ENCODE results near the gene JAK1.
A peak's percentile ranks its signal among the peaks of the same experiment; 100 is the strongest.

JAK1 gene

DNA sequence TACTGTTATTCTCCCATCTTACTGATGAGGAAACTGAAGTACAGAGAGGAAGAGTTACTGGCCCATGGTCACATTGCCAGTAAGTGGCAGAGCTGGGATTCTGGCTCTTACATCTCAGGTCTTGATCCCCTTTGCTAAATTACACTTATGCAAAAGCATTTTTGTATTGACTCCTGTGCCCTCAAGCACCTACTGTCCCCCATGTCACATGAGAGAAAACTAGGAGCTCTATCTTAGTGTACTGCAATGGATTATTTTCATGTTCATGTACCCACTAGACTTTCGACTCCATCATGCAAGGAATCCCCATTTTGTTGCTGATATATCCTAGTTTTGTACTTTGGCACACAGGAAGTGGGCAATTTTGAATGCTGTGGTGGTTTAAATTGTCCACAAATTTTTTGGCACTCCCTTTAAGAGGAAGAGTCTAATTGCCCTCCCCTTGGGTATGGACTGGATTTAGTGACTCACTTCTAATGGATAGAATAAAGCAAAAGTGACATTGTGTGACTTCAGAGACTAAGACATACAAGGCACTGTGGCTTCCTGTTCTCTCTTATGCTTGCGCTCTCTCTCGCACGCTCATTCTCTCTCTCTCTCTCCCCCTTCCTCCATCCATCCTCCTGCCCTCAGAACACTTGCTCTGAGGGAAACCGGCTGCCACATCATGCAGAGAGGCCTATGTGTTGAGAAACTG lies 43.5 kb upstream of the JAK1 start:
- DNase-seq: no peak
- peak overlapping the region; percentile 60 for H3K4me2 ChIP-seq (ENCODE audit: low read depth, low read length)
- H4K20me1 ChIP-seq (ENCODE audit: insufficient read depth, low read length): no peaks in the 10 kb centered on the region
- no peak overlapping the region for H3K4me3 ChIP-seq (ENCODE audit: low read length)
- H3K27me3 ChIP-seq (replicated peaks; ENCODE audit: insufficient read depth, low read length): no peaks in the 10 kb centered on the region
- no peak overlapping the region for H3K27ac ChIP-seq (ENCODE audit: low read length)
- H3K9me3 ChIP-seq (replicated peaks; ENCODE audit: insufficient read depth, low read length): no peaks in the 10 kb centered on the region
- peaks cover 24% of the 10 kb centered on the region for H3K4me1 ChIP-seq (ENCODE audit: low read length)
- H3K79me2 ChIP-seq (ENCODE audit: low read length): no peaks in the 10 kb centered on the region
- H3F3A ChIP-seq (ENCODE audit: insufficient read depth, low read length): no peaks in the 10 kb centered on the region; the same call in 1 of the 2 replicates
- no peaks in the 10 kb centered on the region for H3K36me3 ChIP-seq (replicated peaks; ENCODE audit: insufficient read depth, low read length)
- no peak overlapping the region for H2AFZ ChIP-seq (ENCODE audit: low read length)
- TF ChIP-seq EZH2phosphoT487 (IDR thresholded peaks at IDR 0.05; ENCODE audit: low read length) (no peak), EZH2 (optimal IDR thresholded peaks at IDR 0.05; ENCODE audit: low read depth, low read length) (no peak)
- TF ChIP-seq, protein P1, sequence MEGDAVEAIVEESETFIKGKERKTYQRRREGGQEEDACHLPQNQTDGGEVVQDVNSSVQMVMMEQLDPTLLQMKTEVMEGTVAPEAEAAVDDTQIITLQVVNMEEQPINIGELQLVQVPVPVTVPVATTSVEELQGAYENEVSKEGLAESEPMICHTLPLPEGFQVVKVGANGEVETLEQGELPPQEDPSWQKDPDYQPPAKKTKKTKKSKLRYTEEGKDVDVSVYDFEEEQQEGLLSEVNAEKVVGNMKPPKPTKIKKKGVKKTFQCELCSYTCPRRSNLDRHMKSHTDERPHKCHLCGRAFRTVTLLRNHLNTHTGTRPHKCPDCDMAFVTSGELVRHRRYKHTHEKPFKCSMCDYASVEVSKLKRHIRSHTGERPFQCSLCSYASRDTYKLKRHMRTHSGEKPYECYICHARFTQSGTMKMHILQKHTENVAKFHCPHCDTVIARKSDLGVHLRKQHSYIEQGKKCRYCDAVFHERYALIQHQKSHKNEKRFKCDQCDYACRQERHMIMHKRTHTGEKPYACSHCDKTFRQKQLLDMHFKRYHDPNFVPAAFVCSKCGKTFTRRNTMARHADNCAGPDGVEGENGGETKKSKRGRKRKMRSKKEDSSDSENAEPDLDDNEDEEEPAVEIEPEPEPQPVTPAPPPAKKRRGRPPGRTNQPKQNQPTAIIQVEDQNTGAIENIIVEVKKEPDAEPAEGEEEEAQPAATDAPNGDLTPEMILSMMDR (IDR thresholded peaks at IDR 0.05; ENCODE audit: low read length): no peak
- no peaks in the 10 kb centered on the region for H3K9me2 ChIP-seq (replicated peaks; ENCODE audit: insufficient read depth, low read length)
- H3K9ac ChIP-seq (ENCODE audit: low read length): no peak overlapping the region

DNA sequence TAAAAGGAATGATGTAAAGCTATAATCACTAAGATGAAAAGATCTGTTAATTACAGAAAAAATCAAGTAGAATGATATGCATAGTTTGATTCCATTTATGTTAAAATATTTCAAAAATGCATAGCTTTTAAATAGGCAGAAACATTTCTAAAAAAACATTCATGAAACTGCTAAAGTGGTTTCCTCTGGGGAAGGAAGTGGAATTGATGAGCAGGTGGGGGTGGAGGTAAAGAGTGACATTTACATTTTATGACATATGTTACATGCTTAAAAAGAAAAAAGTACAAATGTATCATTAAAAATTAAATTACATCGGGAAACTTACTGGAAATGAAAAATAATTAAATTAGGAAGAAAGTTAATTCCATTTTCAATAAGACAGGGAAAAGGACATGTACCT lies 42.8 kb upstream of the JAK1 start:
- no peaks in the 10 kb centered on the region for H3K79me2 ChIP-seq (ENCODE audit: low read length)
- DNase-seq: peak; percentile 51
- H3K27me3 ChIP-seq (replicated peaks; ENCODE audit: insufficient read depth, low read length): no peaks in the 10 kb centered on the region
- H3F3A ChIP-seq (ENCODE audit: insufficient read depth, low read length): no peaks in the 10 kb centered on the region; the same call in 1 of the 2 replicates
- no peaks in the 10 kb centered on the region for H3K9me2 ChIP-seq (replicated peaks; ENCODE audit: insufficient read depth, low read length)
- H3K27ac ChIP-seq (ENCODE audit: low read length): no peak overlapping the region
- H3K4me2 ChIP-seq (ENCODE audit: low read depth, low read length): peak overlapping the region; percentile 60
- no peak overlapping the region for H3K9ac ChIP-seq (ENCODE audit: low read length)
- peaks cover 24% of the 10 kb centered on the region for H3K4me1 ChIP-seq (ENCODE audit: low read length)
- no peaks in the 10 kb centered on the region for H3K9me3 ChIP-seq (replicated peaks; ENCODE audit: insufficient read depth, low read length)
- H3K36me3 ChIP-seq (replicated peaks; ENCODE audit: insufficient read depth, low read length): no peaks in the 10 kb centered on the region
- no peak overlapping the region for H2AFZ ChIP-seq (ENCODE audit: low read length)
- TF ChIP-seq EZH2 (optimal IDR thresholded peaks at IDR 0.05; ENCODE audit: low read depth, low read length): no peak
- no peaks in the 10 kb centered on the region for H4K20me1 ChIP-seq (ENCODE audit: insufficient read depth, low read length)
- no peak overlapping the region; the same call in 1 of the 2 replicates for H3K4me3 ChIP-seq (ENCODE audit: low read length)

DNA sequence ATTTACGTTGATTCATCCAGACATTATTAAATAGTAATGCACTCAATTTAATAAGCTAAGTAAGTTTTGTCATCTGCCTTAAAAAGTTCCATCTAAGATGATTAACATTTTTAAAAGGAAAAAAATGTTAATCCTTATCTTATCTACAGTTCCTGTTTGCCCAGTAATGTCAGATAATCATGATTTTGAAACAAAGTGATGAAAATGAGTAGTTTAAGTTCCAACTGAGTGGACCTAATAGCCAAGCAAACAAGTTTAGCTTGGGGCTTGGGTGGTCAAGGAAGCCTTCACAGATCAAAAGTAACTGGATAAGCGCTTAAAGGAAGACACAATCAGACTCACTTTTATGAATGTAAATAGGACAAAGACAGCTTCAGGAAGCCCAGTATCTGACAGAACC lies 40.5 kb upstream of the JAK1 start:
- Histone ChIP-seq H3K4me2 (ENCODE audit: low read depth, low read length) (no peak overlapping the region), H3K9ac (ENCODE audit: low read length) (no peak overlapping the region), H2AFZ (ENCODE audit: low read length) (no peak overlapping the region), H3F3A (ENCODE audit: insufficient read depth, low read length) (peaks cover 6% of the 10 kb centered on the region), H3K4me1 (ENCODE audit: low read length) (peaks cover 28% of the 10 kb centered on the region), H3K9me2 (replicated peaks; ENCODE audit: insufficient read depth, low read length) (no peaks in the 10 kb centered on the region), H3K36me3 (replicated peaks; ENCODE audit: insufficient read depth, low read length) (no peaks in the 10 kb centered on the region), H3K9me3 (replicated peaks; ENCODE audit: insufficient read depth, low read length) (no peaks in the 10 kb centered on the region), H3K4me3 (ENCODE audit: low read length) (no peak overlapping the region), H3K79me2 (ENCODE audit: low read length) (no peaks in the 10 kb centered on the region), H4K20me1 (ENCODE audit: insufficient read depth, low read length) (no peaks in the 10 kb centered on the region), H3K27ac (ENCODE audit: low read length) (no peak overlapping the region), H3K27me3 (replicated peaks; ENCODE audit: insufficient read depth, low read length) (no peaks in the 10 kb centered on the region)
- no peak for TF ChIP-seq EZH2phosphoT487 (IDR thresholded peaks at IDR 0.05; ENCODE audit: low read length)
- TF ChIP-seq, protein P1 (IDR thresholded peaks at IDR 0.05; ENCODE audit: low read length): no peak
- TF ChIP-seq EZH2 (optimal IDR thresholded peaks at IDR 0.05; ENCODE audit: low read depth, low read length): no peak
- no peak for DNase-seq

DNA sequence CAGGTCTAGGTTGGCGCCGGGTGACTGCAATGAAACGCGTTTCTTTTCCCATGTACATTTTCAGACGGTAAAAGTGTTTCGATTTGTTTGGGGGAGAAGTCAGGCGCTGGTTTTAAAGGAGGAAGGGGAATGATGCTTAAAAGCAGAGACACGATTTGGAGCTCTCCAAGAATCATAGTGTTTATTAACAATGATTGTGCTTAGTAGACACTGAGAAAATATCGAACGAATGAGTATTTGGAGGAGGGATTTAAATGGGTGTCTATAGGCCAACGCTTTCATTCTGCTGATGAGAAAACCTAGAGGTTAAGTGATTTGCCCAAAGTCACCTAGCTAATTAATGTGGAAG lies 36.9 kb upstream of the JAK1 start:
- DNase-seq: no peak
- TF ChIP-seq EZH2phosphoT487 (IDR thresholded peaks at IDR 0.05; ENCODE audit: low read length): no peak
- Histone ChIP-seq H4K20me1 (ENCODE audit: insufficient read depth, low read length) (no peaks in the 10 kb centered on the region), H3K4me2 (ENCODE audit: low read depth, low read length) (peak overlapping the region; percentile 65), H3K27ac (ENCODE audit: low read length) (peak overlapping the region; percentile 66; the same call in 1 of the 2 replicates), H3K36me3 (replicated peaks; ENCODE audit: insufficient read depth, low read length) (no peaks in the 10 kb centered on the region), H2AFZ (ENCODE audit: low read length) (peak overlapping the region; percentile 60), H3K9ac (ENCODE audit: low read length) (peak overlapping the region; percentile 75), H3F3A (ENCODE audit: insufficient read depth, low read length) (peaks cover 6% of the 10 kb centered on the region), H3K9me3 (replicated peaks; ENCODE audit: insufficient read depth, low read length) (no peaks in the 10 kb centered on the region), H3K9me2 (replicated peaks; ENCODE audit: insufficient read depth, low read length) (no peaks in the 10 kb centered on the region), H3K4me1 (ENCODE audit: low read length) (peaks cover 9% of the 10 kb centered on the region), H3K27me3 (replicated peaks; ENCODE audit: insufficient read depth, low read length) (no peaks in the 10 kb centered on the region), H3K79me2 (ENCODE audit: low read length) (no peaks in the 10 kb centered on the region), H3K4me3 (ENCODE audit: low read length) (peak overlapping the region; percentile 73)

Measured in MM.1S (cell line).